Measurements from ENCODE around the gene RAPGEF2. TPM values are rescaled to one million over a fixed set of nuclear protein-coding genes. Genes with fewer than 3 reads are reported as not detected.

RAPGEF2 gene
- total RNA-seq, 1 experiment from 2014 or later: 17.6 TPM

DNA sequence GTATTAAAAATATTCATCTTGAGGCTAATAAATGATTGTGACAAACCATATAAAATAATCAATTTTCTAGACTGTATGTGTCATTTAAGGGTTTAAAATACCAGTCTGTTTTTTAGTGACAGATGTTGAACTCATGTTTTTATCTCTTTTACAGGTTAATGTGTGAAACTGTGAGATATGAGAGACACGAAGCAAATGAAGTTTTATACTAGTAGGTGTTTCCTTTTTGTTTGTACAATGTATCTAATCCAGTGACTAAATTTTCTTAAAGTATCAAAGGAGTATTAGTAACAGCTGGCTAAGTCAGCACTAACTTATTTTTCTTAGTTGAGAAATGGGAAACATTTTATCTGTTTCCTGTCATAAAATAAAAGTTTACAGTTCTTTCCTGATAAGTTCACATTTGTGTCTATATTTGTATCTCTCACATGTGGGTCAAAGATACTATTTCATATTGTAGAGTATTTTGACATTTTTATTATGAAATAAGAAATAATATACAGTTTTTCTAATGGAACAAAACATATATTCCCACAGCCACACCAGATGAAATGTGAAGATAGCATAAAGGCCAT lies 90.3 kb downstream of the RAPGEF2 start:
- ChIA-PET POLR2A (no interaction called here), CTCF (no interaction called here)
- no peak for ATAC-seq
- Histone ChIP-seq H3K27ac (ENCODE audit: low read length) (no peak overlapping the region), H3K4me3 (ENCODE audit: low read depth in 2 of 2, low read length in 2 of 2) (no peak overlapping the region), H3K4me1 (ENCODE audit: control insufficient read depth, insufficient read depth, low read length) (no peaks in the 10 kb centered on the region), H3K27me3 (ENCODE audit: control insufficient read depth, insufficient read depth, low read length) (no peaks in the 10 kb centered on the region), H3K36me3 (ENCODE audit: control insufficient read depth, insufficient read depth, low read length) (no peaks in the 10 kb centered on the region), H3K9me3 (ENCODE audit: control insufficient read depth, insufficient read depth, low read depth, low read length) (no peaks in the 10 kb centered on the region)
- no TSS peak for BruUV-seq (replicated peaks)
- intact Hi-C loops (cut with micrococcal nuclease; ENCODE audit: unreplicated experiment) (loop anchor here (5.0 kb wide), 1 partner anchor 461 kb away; no protein-coding TSS in a partner anchor), in situ Hi-C loops (cut with HindIII; ENCODE audit: low pct_unique_long_range_greater_than_20kb, low sequenced_read_pairs) (no loop called here)
- DNase-seq (ENCODE audit: low read depth, low spot score): no peak
- TF ChIP-seq, protein P1, sequence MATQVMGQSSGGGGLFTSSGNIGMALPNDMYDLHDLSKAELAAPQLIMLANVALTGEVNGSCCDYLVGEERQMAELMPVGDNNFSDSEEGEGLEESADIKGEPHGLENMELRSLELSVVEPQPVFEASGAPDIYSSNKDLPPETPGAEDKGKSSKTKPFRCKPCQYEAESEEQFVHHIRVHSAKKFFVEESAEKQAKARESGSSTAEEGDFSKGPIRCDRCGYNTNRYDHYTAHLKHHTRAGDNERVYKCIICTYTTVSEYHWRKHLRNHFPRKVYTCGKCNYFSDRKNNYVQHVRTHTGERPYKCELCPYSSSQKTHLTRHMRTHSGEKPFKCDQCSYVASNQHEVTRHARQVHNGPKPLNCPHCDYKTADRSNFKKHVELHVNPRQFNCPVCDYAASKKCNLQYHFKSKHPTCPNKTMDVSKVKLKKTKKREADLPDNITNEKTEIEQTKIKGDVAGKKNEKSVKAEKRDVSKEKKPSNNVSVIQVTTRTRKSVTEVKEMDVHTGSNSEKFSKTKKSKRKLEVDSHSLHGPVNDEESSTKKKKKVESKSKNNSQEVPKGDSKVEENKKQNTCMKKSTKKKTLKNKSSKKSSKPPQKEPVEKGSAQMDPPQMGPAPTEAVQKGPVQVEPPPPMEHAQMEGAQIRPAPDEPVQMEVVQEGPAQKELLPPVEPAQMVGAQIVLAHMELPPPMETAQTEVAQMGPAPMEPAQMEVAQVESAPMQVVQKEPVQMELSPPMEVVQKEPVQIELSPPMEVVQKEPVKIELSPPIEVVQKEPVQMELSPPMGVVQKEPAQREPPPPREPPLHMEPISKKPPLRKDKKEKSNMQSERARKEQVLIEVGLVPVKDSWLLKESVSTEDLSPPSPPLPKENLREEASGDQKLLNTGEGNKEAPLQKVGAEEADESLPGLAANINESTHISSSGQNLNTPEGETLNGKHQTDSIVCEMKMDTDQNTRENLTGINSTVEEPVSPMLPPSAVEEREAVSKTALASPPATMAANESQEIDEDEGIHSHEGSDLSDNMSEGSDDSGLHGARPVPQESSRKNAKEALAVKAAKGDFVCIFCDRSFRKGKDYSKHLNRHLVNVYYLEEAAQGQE (IDR thresholded peaks at IDR 0.05; ENCODE audit: insufficient read depth in 1 of 2, low read depth in 2 of 2, low read length in 1 of 2): no peak
- TF ChIP-seq POLR2AphosphoS5 (IDR thresholded peaks at IDR 0.05; ENCODE audit: low read depth, low read length) (no peak), TCF7L2 (IDR thresholded peaks at IDR 0.05; ENCODE audit: low read depth, low read length) (no peak), SIN3A (IDR thresholded peaks at IDR 0.05; ENCODE audit: borderline replicate concordance, insufficient read depth, low read depth, low read length) (no peak)
- TF ChIP-seq, protein P2, sequence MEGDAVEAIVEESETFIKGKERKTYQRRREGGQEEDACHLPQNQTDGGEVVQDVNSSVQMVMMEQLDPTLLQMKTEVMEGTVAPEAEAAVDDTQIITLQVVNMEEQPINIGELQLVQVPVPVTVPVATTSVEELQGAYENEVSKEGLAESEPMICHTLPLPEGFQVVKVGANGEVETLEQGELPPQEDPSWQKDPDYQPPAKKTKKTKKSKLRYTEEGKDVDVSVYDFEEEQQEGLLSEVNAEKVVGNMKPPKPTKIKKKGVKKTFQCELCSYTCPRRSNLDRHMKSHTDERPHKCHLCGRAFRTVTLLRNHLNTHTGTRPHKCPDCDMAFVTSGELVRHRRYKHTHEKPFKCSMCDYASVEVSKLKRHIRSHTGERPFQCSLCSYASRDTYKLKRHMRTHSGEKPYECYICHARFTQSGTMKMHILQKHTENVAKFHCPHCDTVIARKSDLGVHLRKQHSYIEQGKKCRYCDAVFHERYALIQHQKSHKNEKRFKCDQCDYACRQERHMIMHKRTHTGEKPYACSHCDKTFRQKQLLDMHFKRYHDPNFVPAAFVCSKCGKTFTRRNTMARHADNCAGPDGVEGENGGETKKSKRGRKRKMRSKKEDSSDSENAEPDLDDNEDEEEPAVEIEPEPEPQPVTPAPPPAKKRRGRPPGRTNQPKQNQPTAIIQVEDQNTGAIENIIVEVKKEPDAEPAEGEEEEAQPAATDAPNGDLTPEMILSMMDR (IDR thresholded peaks at IDR 0.05): no peak

DNA sequence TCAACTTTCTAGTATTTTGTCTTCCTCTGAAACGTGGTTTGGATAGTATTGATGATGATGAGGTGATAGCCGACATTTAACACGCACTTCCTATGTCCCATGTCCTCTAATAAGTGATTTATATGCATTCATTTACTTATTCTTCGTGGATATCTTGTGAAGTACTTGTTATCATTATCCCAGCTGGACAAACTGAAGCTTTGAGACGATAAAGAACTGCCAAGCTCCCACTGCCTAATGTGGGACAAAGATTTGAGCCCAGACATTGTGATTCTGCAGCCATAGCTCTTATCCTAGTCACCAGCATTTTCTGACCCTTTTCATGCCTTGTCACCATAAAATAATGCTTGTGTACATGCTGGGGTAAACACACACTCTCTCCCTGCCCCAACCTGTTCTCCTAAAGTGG lies 92.5 kb downstream of the RAPGEF2 start:
- no peak overlapping the region for H3K27ac ChIP-seq (ENCODE audit: low read length)
- in situ Hi-C loops (cut with HindIII; ENCODE audit: low pct_unique_long_range_greater_than_20kb, low sequenced_read_pairs) (no loop called here), intact Hi-C loops (cut with micrococcal nuclease; ENCODE audit: unreplicated experiment) (no loop called here)
- no peak for DNase-seq (ENCODE audit: low read depth, low spot score)
- no TSS peak for BruUV-seq (replicated peaks)
- CTCF ChIA-PET: no interaction called here
- H3K36me3 ChIP-seq (ENCODE audit: control insufficient read depth, insufficient read depth, low read length): no peaks in the 10 kb centered on the region
- no peak for TF ChIP-seq POLR2AphosphoS5 (IDR thresholded peaks at IDR 0.05; ENCODE audit: low read depth, low read length)
- TF ChIP-seq, protein P1 (IDR thresholded peaks at IDR 0.05; ENCODE audit: insufficient read depth in 1 of 2, low read depth in 2 of 2, low read length in 1 of 2): no peak
- TF ChIP-seq SIN3A (IDR thresholded peaks at IDR 0.05; ENCODE audit: borderline replicate concordance, insufficient read depth, low read depth, low read length): no peak
- TF ChIP-seq TCF7L2 (IDR thresholded peaks at IDR 0.05; ENCODE audit: low read depth, low read length): no peak
- TF ChIP-seq, protein P2 (IDR thresholded peaks at IDR 0.05): no peak
- H3K9me3 ChIP-seq (ENCODE audit: control insufficient read depth, insufficient read depth, low read depth, low read length): no peaks in the 10 kb centered on the region
- no peak overlapping the region for H3K4me3 ChIP-seq (ENCODE audit: low read depth in 2 of 2, low read length in 2 of 2)
- POLR2A ChIA-PET: no interaction called here
- H3K27me3 ChIP-seq (ENCODE audit: control insufficient read depth, insufficient read depth, low read length): no peaks in the 10 kb centered on the region
- no peak for ATAC-seq
- H3K4me1 ChIP-seq (ENCODE audit: control insufficient read depth, insufficient read depth, low read length): no peaks in the 10 kb centered on the region

Measured in Panc1 (cell line).